ENCODE results near the gene VSNL1.

DNA sequence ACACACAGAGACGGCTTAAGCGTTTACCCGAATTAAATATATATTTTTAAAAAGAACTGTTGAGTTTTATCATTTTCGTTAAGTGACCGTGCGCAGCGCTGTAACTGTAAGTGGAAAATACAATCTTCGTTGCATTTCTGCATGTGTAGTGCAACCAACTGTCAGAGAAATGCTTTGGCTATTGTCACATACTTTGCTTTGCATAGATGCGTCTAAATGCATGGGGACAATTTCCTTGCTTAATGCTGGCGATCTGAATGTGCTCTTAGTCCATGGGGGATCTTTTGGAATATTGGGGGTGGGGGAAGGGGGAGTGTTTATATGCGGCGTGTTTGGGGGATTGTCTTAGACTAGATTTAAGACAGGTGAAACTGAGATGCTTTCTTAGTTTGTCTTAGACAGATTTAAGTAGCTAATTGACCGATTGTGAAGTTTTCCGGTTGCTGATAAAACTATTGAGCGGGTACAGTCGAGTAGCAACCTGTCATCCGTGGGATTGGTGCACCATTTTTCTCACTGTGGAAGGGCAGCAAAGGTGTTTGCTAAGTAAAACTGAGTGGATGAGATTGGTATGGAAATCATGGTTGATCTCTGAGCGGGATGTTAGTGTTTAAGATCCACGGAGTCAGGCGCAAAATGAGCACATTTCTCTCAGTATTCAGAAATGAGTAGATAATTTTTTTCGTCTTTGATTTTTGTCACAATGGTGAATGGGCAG is 476 bp downstream of the VSNL1 start:
- TF ChIP-seq, protein P1, sequence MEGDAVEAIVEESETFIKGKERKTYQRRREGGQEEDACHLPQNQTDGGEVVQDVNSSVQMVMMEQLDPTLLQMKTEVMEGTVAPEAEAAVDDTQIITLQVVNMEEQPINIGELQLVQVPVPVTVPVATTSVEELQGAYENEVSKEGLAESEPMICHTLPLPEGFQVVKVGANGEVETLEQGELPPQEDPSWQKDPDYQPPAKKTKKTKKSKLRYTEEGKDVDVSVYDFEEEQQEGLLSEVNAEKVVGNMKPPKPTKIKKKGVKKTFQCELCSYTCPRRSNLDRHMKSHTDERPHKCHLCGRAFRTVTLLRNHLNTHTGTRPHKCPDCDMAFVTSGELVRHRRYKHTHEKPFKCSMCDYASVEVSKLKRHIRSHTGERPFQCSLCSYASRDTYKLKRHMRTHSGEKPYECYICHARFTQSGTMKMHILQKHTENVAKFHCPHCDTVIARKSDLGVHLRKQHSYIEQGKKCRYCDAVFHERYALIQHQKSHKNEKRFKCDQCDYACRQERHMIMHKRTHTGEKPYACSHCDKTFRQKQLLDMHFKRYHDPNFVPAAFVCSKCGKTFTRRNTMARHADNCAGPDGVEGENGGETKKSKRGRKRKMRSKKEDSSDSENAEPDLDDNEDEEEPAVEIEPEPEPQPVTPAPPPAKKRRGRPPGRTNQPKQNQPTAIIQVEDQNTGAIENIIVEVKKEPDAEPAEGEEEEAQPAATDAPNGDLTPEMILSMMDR (IDR thresholded peaks at IDR 0.05) = no peak
- TF ChIP-seq EZH2 (IDR thresholded peaks at IDR 0.05) = no peak
